ENCODE results near the gene LHB. TPM values are rescaled to one million over a fixed set of nuclear protein-coding genes. Genes with fewer than 3 reads are reported as not detected.
"Not testable (repeated sequence)": the region's sequence is repeated elsewhere in the genome, so short reads cannot be mapped to it uniquely, and the experiment has no call there.

LHB gene
- total RNA-seq, 3 donors from 2014 or later, result 0.65 TPM; not detected in 2

GRCh38 chr19:49061000-49061399, 44.1 kb upstream of the LHB start:
- H3K4me3 ChIP-seq, result no peak overlapping the region
- no peaks in the 10 kb centered on the region for H3K9me3 ChIP-seq
- ATAC-seq, result no peak
- H3K4me1 ChIP-seq (ENCODE audit: low read depth), result peaks cover 18% of the 10 kb centered on the region
- intact Hi-C loops (cut with DNase I, micrococcal nuclease), result no loop called here
- no peak for DNase-seq
- TF ChIP-seq CTCF (IDR thresholded peaks at IDR 0.05), result no peak
- H3K36me3 ChIP-seq (ENCODE audit: low read depth), result no peaks in the 10 kb centered on the region

GRCh38 chr19:49059053-49059452, 42.2 kb upstream of the LHB start:
- Histone ChIP-seq H3K9me3 (no peaks in the 10 kb centered on the region), H3K4me3 (no peak overlapping the region), H3K4me1 (ENCODE audit: low read depth) (peaks cover 13% of the 10 kb centered on the region), H3K36me3 (ENCODE audit: low read depth) (no peaks in the 10 kb centered on the region)
- TF ChIP-seq CTCF (IDR thresholded peaks at IDR 0.05), result no peak
- intact Hi-C loops (cut with DNase I, micrococcal nuclease), result no loop called here
- DNase-seq (no peak), ATAC-seq (no peak)

GRCh38 chr19:49058562-49058961, 41.7 kb upstream of the LHB start:
- H3K4me3 ChIP-seq, result no peak overlapping the region
- no peaks in the 10 kb centered on the region for H3K36me3 ChIP-seq (ENCODE audit: low read depth)
- no peak for TF ChIP-seq CTCF (IDR thresholded peaks at IDR 0.05)
- DNase-seq (peak in 1 of 3 donors; percentile 23), ATAC-seq (no peak)
- H3K9me3 ChIP-seq, result no peaks in the 10 kb centered on the region
- H3K4me1 ChIP-seq (ENCODE audit: low read depth), result peaks cover 13% of the 10 kb centered on the region
- intact Hi-C loops (cut with DNase I, micrococcal nuclease), result no loop called here

GRCh38 chr19:49057636-49058234, 40.8 kb upstream of the LHB start, which contains the start of gene CGB7:
Gene CGB7, minus strand, starts transcription at chr19:49057749. Its CDS starts 2,374 bp downstream, at chr19:49055375.
- H3K4me1 ChIP-seq (ENCODE audit: low read depth), result peaks cover 13% of the 10 kb centered on the region
- ATAC-seq (peak; percentile 82), DNase-seq (peak; percentile 75 to 87 (median 86))
- intact Hi-C loops (cut with DNase I, micrococcal nuclease), result no loop called here
- no peak within 1 kb of the TSS for H3K4me3 ChIP-seq
- no peak for TF ChIP-seq CTCF (IDR thresholded peaks at IDR 0.05)
- no peaks in the 10 kb centered on the region for H3K9me3 ChIP-seq
- H3K36me3 ChIP-seq (ENCODE audit: low read depth), result no peaks in the 10 kb centered on the region

- H3K4me3 ChIP-seq; H3K9me3 ChIP-seq; DNase-seq; H3K36me3 ChIP-seq (ENCODE audit: low read depth); intact Hi-C loops (cut with DNase I, micrococcal nuclease): not testable (repeated sequence)
- peak; percentile 25 for ATAC-seq
- H3K4me1 ChIP-seq (ENCODE audit: low read depth), result peaks cover 13% of the 10 kb centered on the region
Measured at GRCh38 chr19:49056902-49057596, 40.2 kb upstream of the LHB start.

- TF ChIP-seq CTCF (IDR thresholded peaks at IDR 0.05), result no peak
- ATAC-seq (peak; percentile 87), DNase-seq (peak; percentile 62 to 77 (median 74))
- intact Hi-C loops (cut with DNase I, micrococcal nuclease), result no loop called here
- H3K4me3 ChIP-seq, result no peak overlapping the region
- peaks cover 13% of the 10 kb centered on the region for H3K4me1 ChIP-seq (ENCODE audit: low read depth)
- H3K9me3 ChIP-seq, result no peaks in the 10 kb centered on the region
- no peaks in the 10 kb centered on the region for H3K36me3 ChIP-seq (ENCODE audit: low read depth)
Measured at GRCh38 chr19:49056101-49056901, 39.4 kb upstream of the LHB start.

- H3K36me3 ChIP-seq (ENCODE audit: low read depth); H3K4me1 ChIP-seq (ENCODE audit: low read depth); DNase-seq; H3K4me3 ChIP-seq; ATAC-seq; intact Hi-C loops (cut with DNase I, micrococcal nuclease); H3K9me3 ChIP-seq: not testable (repeated sequence)
Measured at GRCh38 chr19:49050376-49051033, 33.6 kb upstream of the LHB start.

GRCh38 chr19:49049834-49050233, 32.9 kb upstream of the LHB start:
- DNase-seq; ATAC-seq; intact Hi-C loops (cut with DNase I, micrococcal nuclease); H3K4me3 ChIP-seq; H3K9me3 ChIP-seq; H3K36me3 ChIP-seq (ENCODE audit: low read depth); H3K4me1 ChIP-seq (ENCODE audit: low read depth): not testable (repeated sequence)

Data from mucosa of descending colon (tissue), 3 donors.